Measurements from ENCODE around the gene CLPTM1. TPM values are rescaled to one million over a fixed set of nuclear protein-coding genes. Genes with fewer than 3 reads are reported as not detected.

The CLPTM1 gene
- 10 to 100 TPM; 41.7 to 76.3 (median 43.2) TPM for total RNA-seq

- 0 to 1% methylated on average over 13 to 37 of the region's 65 CpGs for WGBS, 2 donors (ENCODE audit: low coverage in 1 of 2)
- ATAC-seq, result peak; percentile 96
- Histone ChIP-seq H3K27me3 (no peaks in the 10 kb centered on the region), H3K27ac (peak within 1 kb of the TSS; percentile 79 to 94 (median 92)), H3K9me3 (no peaks in the 10 kb centered on the region), H3K4me3 (peak within 1 kb of the TSS; percentile 100), H3K36me3 (peaks cover 0 to 10% of the 10 kb centered on the region in 2 donors), H3K4me1 (peaks cover 7 to 79% (median 32%) of the 10 kb centered on the region in 3 donors)
- TF ChIP-seq POLR2AphosphoS5 (IDR thresholded peaks at IDR 0.05) (peak; percentile 79), POLR2A (IDR thresholded peaks at IDR 0.05) (peak; percentile 31 to 66), CTCF (IDR thresholded peaks at IDR 0.05) (peak in 1 of 4 experiments; percentile 31), EP300 (IDR thresholded peaks at IDR 0.05) (no peak)
Measured at GRCh38 chr19:44954649-44955504, at the start of gene CLPTM1. TSS of gene CLPTM1 (plus strand) at chr19:44955380. CDS start at chr19:44955396, 16 bp downstream.

GRCh38 chr19:44905437-44906160 is 49.6 kb upstream of the CLPTM1 start, which contains the start of gene APOE:
TSS of gene APOE (plus strand) at chr19:44905796. CDS start at chr19:44906625, 829 bp downstream.
- TF ChIP-seq POLR2A (IDR thresholded peaks at IDR 0.05) (no peak), POLR2AphosphoS5 (IDR thresholded peaks at IDR 0.05) (no peak), EP300 (IDR thresholded peaks at IDR 0.05) (no peak)
- Histone ChIP-seq H3K4me3 (peak within 1 kb of the TSS in 1 of 2 donors; percentile 8), H3K27me3 (peaks cover 52% of the 10 kb centered on the region), H3K27ac (no peak within 1 kb of the TSS), H3K4me1 (peaks cover 0 to 31% (median 4%) of the 10 kb centered on the region in 3 donors), H3K9me3 (no peaks in the 10 kb centered on the region), H3K36me3 (peaks cover 0 to 29% of the 10 kb centered on the region in 2 donors)
- ATAC-seq, result no peak
- WGBS, 2 donors (ENCODE audit: low coverage in 1 of 2), result 0 to 1% methylated on average over 3 to 13 of the region's 20 CpGs

GRCh38 chr19:44907613-44908012 is 47.6 kb upstream of the CLPTM1 start:
- H3K4me3 ChIP-seq, result no peak overlapping the region
- WGBS, 2 donors (ENCODE audit: low coverage in 1 of 2), result 94 to 95% methylated on average over 6 to 8 of the region's 12 CpGs
- H3K36me3 ChIP-seq, result peaks cover 0 to 9% of the 10 kb centered on the region in 2 donors
- no peak overlapping the region for H3K27ac ChIP-seq
- H3K9me3 ChIP-seq, result no peaks in the 10 kb centered on the region
- TF ChIP-seq EP300 (IDR thresholded peaks at IDR 0.05) (no peak), POLR2AphosphoS5 (IDR thresholded peaks at IDR 0.05) (no peak), POLR2A (IDR thresholded peaks at IDR 0.05) (no peak), CTCF (IDR thresholded peaks at IDR 0.05) (no peak)
- no peak for ATAC-seq
- peaks cover 0 to 42% (median 4%) of the 10 kb centered on the region in 3 donors for H3K4me1 ChIP-seq
- peaks cover 72% of the 10 kb centered on the region for H3K27me3 ChIP-seq

- Histone ChIP-seq H3K27ac (no peak overlapping the region), H3K4me3 (no peak overlapping the region), H3K36me3 (peaks cover 0 to 3% of the 10 kb centered on the region in 2 donors), H3K4me1 (peaks cover 0 to 40% (median 4%) of the 10 kb centered on the region in 3 donors), H3K9me3 (no peaks in the 10 kb centered on the region), H3K27me3 (peaks cover 78% of the 10 kb centered on the region)
- WGBS, 2 donors (ENCODE audit: low coverage in 1 of 2), result 87 to 93% methylated on average over 3 to 6 of the region's 46 CpGs
- ATAC-seq, result no peak
- TF ChIP-seq CTCF (IDR thresholded peaks at IDR 0.05) (no peak), EP300 (IDR thresholded peaks at IDR 0.05) (no peak), POLR2A (IDR thresholded peaks at IDR 0.05) (no peak), POLR2AphosphoS5 (IDR thresholded peaks at IDR 0.05) (no peak)
Measured at GRCh38 chr19:44908074-44908835, 46.9 kb upstream of the CLPTM1 start.
